DMS153 treated with DMSO at 0.1 percent for 48 hours (cell line): ENCODE data around the gene GNAQ.

ENCODE experiments used
- DNase-seq: peaks from one replicate; lab custom pipeline; 2025; ENCODE audit not compliant: unreplicated experiment; lab: John Stamatoyannopoulos, UW

GNAQ gene

DNA sequence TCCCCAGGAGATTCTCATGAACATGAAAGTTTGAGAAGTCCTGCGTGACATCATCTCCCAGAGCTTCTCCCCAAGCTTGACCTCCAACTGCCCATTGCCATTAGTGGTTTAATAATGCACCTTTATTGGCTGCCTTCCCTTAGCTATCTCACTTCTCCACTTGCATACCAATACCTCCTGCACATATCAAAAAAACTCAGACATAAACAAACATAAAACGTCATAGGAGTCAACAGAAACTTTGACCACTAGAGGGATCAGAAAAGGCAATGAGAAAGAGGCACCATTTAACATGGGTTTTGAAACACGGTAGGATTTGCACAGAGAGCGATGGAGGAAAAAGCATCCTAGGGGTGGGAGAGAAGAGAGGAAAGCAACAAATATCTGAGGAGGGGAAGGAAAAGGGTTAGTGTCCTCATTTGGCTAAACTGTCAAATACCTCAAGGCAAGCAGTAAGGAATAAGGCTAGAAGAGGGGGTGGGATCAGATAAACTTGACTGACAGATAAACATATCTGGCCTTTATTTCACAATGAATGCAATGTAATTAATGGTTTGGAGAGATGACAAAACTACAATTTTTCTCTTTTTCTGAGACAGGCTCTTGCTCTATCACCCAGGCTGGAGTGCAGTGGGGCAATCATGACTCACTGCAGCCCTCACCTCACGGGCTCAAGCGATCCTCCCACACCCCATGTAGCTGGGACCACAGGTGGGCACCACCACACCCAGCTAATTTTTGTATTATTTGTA is 27.0 kb downstream of the GNAQ start:
- no peak for DNase-seq

GRCh38 chr9:78003730-78004129 is 27.9 kb downstream of the GNAQ start:
- DNase-seq: no peak

DNA sequence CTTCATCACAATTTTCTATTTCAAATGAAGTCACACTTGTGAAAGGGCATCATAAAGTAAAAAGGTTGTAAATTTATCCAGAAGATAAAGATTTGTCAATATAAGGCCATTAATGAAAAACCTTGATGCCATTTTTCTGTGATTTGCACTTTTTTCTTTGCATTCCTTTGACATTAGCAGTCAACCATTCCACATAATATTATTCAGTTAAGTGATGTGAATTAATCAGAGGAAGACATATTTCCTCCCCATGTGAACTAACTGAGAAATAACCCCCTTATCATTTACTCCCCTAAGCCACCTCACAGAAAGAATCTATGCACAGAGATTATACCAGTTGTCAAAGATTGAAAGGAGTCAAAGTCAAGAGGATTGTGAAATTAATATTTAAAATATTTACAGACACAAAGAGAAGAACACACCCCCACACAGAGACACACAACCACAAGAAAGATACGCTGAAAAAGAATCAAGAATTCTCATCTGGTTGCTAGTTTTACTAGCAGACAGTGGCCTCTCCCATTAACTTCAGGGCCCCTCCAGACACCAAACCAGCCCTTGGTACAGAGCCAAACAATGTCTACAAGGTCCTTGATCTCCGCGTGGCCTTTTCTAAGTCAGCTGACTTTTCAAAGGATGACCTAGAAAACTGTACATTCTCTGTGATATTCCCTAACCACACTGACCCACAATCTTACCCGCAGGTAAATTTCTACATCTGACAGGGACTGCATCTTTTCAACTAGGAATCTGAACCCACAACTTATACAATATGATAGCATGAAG is 29.5 kb downstream of the GNAQ start:
- no peak for DNase-seq

DNA sequence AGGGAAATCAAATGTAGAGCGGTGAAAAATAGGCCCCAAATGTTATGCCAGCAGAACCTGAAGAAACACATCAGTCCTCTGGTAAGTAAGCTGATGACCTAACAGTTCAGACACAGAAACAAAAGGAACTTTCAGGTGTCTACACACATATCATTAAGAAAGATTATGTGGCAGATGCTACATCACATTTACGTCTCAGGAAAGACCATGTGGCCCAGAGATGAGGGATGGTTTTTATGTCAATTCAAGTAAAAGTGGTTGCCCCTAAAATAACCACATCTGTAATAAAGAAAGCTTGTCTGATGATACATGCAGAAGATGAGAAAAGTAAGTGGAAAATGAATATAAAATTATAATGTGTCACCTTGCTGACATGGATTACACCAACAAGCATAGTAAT is 31.4 kb downstream of the GNAQ start:
- DNase-seq: no peak

GRCh38 chr9:77999231-77999631 is 32.4 kb downstream of the GNAQ start:
- DNase-seq: no peak

- no peak for DNase-seq
Measured at GRCh38 chr9:77997611-77998284, 33.9 kb downstream of the GNAQ start.

DNA sequence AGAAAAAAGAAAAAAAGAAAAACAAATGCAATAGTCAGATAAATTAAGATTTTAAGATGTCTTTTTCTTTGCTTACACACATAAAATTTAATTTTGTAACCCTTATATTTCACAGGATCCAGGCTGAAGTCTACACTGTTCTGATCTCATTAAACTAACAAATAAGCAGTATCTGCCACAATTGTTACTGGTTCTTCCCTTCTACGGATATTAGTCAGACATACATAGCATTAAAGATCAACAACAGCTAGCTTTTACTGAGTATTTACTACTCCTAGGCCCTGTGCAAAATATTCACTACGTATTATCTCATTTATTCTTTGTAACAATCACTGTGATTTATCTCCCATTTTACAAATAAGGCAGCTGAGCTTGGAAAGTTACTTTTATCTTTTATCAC is 34.9 kb downstream of the GNAQ start:
- DNase-seq: no peak

- no peak for DNase-seq
Measured at GRCh38 chr9:77991191-77991590, 40.4 kb downstream of the GNAQ start.

GRCh38 chr9:77989909-77990308 is 41.7 kb downstream of the GNAQ start:
- DNase-seq: no peak

DNA sequence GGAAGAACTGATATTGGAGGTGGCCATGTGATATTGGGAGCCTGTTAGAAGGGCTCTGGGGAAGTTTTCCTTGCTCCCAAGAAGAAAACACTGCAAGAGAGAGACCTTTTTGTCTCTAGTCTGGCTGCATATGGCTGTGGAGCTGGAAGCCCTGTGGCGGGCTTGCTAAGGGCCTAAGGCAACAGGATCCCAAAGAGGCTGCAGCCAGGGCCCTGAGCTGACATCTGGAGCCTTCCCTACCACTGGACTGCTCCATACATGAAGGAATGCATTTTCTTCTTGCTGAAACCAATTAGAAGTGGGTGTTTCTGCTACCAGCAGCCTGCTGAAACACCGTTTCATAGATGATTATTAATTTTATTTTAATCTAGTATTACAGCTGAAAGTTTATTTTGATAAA is 42.2 kb downstream of the GNAQ start:
- DNase-seq: no peak

- no peak for DNase-seq
Measured at GRCh38 chr9:77988630-77989029, 43.0 kb downstream of the GNAQ start.

- DNase-seq: no peak
Measured at GRCh38 chr9:77987880-77988525, 43.6 kb downstream of the GNAQ start.

DNA sequence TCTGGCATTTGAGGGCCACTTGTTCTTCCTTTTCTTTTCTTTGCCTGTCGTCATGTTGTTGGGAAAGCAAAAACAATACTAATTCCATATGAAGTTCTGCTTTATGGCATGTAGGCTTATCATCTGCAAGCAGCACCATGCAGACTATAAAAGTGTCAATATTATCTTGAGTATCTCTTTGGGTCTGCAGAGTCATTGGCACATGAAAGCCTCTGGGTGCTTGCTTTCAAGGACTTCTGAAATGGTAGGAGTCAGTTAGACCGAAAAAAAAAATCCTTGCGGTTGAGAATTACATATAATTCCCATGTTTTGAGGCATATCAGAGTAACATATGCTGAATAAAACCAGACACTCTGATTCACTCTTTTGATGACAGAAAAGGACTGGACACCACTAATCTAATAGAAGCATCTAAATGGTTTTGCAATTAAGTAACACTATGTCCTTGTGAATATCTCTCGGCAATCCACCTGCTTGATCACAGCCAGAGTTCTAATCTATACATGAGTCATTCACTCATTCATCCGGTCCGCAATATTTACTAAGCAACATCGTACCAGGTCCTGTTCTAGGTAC is 44.4 kb downstream of the GNAQ start:
- DNase-seq: no peak

DNA sequence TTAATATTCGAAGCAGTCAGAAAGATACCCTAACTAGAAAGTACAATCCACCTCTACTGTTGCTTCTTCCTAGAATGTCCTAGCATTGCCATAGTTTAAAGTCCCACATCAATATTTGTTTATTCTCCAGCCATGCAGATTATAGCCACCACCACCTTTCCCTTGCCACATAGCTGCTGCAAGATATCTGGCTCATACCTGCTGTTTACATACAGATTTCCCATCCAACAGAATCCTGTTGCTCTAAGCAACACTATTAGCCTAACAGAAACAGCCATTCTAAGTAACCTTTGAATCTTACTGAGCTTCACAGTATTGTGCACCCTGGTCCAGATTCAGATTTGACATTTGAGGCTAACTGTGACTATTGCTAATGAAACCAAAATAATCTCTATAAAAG is 45.6 kb downstream of the GNAQ start:
- no peak for DNase-seq

GRCh38 chr9:77983320-77983662 is 48.3 kb downstream of the GNAQ start:
- no peak for DNase-seq

DNA sequence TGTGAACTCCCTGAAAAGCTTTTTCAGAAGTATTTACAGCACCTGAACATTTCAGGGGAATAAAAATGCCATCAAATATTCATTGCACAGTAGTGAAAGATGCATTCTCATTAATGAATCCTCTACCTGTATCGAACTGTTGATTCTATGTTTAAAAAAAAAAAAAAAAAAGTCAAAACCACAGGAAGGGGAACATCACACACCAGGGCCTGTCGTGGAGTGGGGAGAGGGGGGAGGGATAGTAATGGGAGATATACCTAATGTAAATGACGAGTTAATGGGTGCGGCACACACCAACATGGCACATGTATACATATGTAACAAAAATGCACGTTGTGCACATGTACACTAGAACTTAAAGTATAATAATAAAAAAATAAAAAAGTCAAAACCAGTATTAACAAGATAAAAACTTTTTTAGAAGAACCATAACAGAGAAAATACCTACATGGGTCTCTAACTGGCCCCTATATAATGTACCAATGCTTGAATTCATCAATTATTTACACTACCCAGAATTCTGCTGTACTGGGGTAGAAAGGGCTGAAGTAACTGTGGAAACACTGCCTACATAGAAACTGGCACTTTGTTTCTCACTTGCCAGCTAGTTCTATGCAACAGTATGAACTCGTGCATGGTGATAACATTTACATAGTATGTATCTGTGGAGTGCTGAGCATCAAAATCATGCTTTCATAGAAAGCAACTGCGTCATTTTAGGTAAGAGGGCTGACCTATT is 48.9 kb downstream of the GNAQ start:
- DNase-seq: no peak

DNA sequence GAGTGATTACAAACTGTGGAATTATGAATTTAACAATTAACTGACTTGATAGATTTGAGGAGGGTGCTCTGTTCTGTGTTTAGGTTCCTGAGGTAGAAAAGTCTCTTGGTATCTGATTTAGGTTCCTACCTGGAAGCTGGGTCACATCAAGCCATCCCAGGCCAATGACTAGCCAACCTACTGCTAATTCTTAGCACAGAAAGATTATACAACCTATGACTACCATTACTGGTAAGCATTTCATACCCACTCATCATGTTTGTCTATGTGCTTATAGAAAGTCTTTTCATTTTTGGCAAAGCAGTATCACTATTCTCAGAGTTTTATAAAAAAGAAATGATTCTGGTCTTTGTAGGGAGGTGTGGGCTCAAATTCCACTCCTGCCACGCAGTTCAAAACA is 49.7 kb downstream of the GNAQ start:
- no peak for DNase-seq

DNA sequence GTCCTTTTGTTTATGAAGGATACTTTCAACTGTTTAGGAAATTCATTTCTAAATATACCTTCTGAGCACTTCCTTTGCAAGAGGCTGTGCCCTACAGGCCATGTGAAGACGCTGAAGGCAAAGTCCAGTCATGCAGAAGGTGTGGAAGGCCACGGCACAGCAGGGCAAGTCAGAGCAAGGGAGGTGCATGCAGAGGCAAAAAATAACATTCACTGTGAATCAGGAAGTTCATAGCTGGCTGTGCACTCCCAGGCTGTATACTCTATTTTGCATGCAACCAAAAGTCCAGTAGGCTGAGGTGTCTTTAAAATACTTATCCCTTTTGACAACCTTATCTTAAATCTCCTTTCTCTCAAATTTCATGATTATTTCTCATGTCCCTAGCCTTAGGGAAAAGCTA is 50.3 kb downstream of the GNAQ start:
- no peak for DNase-seq

GRCh38 chr9:77980622-77981021 is 51.0 kb downstream of the GNAQ start:
- DNase-seq: no peak

DNA sequence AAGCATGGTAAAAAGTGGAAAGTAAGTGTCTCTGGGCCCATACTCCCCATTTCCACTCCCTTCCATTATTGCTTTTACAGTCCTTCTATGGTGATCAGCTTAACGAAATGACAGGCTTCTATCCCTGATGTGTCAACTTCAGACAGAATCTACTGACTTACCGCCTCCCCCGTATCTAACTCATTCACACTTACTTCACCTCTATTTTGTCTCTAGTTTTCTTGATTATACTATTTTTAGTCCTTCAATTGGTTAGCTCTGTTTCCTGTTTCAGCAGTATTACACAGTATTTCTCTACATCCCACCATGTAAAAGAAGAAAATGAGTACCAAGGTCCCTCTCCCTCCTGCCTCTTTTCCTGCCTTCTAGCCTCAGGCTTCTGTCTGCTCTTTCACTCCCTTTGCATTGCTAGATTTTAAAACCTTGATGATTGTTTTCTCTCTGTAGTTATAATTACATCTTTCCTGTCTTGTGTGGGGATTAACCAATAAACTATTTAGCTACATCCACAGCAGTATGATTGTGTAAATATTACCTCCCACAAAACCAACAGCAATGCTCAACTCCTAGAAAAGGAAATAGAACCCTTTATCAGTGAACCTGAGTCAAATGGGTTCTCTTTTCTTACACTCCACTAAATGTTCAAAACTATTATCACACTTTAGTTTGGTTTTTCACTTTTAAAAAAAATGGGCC is 53.4 kb downstream of the GNAQ start:
- peak; percentile 26 for DNase-seq
